ENCODE data around the gene RPL22.

RPL22 gene

GRCh38 chr1:6183520-6183989 lies 15.8 kb downstream of the RPL22 start:
- Histone ChIP-seq H3K4me1 (ENCODE audit: control insufficient read depth, low read length) (no peaks in the 10 kb centered on the region; the same call in 1 of the 2 replicates), H3F3A (ENCODE audit: control insufficient read depth, insufficient read depth) (peaks cover 47% of the 10 kb centered on the region), H3K27ac (ENCODE audit: low read depth, low read length) (no peak overlapping the region), H3K36me3 (ENCODE audit: control insufficient read depth, low read length) (peaks cover 40% of the 10 kb centered on the region), H4K20me1 (ENCODE audit: control insufficient read depth, insufficient read depth, low read depth, low read length) (peaks cover 24% of the 10 kb centered on the region), H3K79me2 (ENCODE audit: control insufficient read depth, low read length) (peaks cover 11% of the 10 kb centered on the region), H3K4me3 (ENCODE audit: low read length) (no peak overlapping the region), H3K27me3 (ENCODE audit: control insufficient read depth, low read length) (peaks cover 20% of the 10 kb centered on the region), H3K9me2 (replicated peaks; ENCODE audit: control insufficient read depth, low read length) (no peaks in the 10 kb centered on the region), H3K4me2 (ENCODE audit: low read length) (no peak overlapping the region), H3K9me3 (ENCODE audit: control insufficient read depth, insufficient read depth, low read length) (no peaks in the 10 kb centered on the region)
- TF ChIP-seq, protein P1, sequence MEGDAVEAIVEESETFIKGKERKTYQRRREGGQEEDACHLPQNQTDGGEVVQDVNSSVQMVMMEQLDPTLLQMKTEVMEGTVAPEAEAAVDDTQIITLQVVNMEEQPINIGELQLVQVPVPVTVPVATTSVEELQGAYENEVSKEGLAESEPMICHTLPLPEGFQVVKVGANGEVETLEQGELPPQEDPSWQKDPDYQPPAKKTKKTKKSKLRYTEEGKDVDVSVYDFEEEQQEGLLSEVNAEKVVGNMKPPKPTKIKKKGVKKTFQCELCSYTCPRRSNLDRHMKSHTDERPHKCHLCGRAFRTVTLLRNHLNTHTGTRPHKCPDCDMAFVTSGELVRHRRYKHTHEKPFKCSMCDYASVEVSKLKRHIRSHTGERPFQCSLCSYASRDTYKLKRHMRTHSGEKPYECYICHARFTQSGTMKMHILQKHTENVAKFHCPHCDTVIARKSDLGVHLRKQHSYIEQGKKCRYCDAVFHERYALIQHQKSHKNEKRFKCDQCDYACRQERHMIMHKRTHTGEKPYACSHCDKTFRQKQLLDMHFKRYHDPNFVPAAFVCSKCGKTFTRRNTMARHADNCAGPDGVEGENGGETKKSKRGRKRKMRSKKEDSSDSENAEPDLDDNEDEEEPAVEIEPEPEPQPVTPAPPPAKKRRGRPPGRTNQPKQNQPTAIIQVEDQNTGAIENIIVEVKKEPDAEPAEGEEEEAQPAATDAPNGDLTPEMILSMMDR (IDR thresholded peaks at IDR 0.05; ENCODE audit: low read depth, low read length, poor library complexity, severe bottlenecking), result no peak
- no peak for TF ChIP-seq EZH2phosphoT487 (IDR thresholded peaks at IDR 0.05; ENCODE audit: borderline replicate concordance, low read length)

DNA sequence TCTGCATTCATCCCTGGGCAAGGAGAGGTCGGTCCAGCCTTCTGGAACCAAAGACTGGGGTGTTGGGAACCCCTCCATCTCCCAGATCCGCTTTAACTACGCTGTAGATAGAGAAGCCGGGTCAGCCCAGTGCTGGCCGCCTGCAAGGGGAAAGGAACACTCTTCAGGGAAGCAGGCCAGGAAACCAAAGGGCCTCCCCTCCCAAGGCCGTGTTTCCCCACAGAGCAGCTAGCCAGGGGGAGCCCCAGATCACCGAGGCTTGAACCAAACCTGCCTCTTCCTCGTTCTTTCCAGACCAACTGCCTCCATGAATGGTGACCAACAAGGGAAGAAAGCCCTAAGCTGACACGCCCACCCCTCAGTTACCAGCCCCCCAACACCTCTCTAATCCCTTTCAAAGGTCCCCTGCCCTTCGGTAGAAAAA lies 18.0 kb downstream of the RPL22 start:
- Histone ChIP-seq H4K20me1 (ENCODE audit: control insufficient read depth, insufficient read depth, low read depth, low read length) (peaks cover 24% of the 10 kb centered on the region), H3K4me2 (ENCODE audit: low read length) (no peak overlapping the region)

DNA sequence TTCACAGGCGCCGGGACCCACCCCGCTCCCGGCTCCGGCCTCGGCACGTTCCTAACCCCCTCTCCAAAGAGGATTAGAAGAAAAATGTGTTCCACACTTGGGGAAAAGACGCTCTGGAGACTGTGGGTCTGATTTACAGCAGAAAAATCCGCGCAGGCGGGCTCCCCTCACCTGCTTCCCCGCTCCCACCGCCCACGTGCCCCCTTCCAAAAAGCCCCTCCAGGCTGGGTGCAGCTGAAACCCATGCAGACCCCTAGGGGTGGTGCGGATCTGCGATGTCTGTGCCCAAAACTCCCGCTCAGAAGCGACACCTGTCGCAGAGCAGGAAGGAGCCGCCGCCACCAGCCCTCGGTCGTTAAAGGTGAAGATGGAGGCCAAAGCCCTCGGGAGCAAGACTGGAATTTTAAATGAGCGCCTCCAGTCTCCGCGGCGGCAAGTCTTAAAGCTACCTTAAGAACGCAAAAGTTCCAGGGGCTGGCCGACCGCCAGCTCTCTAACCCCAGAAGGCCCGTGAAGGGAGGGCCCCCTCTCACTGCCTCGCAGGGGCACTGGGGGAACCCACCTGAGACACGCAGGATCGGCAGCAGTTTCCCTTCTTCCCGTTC lies 18.6 kb downstream of the RPL22 start:
- H3K36me3 ChIP-seq (ENCODE audit: control insufficient read depth, low read length), result peaks cover 18% of the 10 kb centered on the region
- no peak overlapping the region for H3K4me2 ChIP-seq (ENCODE audit: low read length)
- H3K27ac ChIP-seq (ENCODE audit: low read depth, low read length), result no peak overlapping the region
- no peak overlapping the region for H3K4me3 ChIP-seq (ENCODE audit: low read length)
- no peaks in the 10 kb centered on the region for H3K79me2 ChIP-seq (ENCODE audit: control insufficient read depth, low read length)
- peaks cover 31% of the 10 kb centered on the region for H3F3A ChIP-seq (ENCODE audit: control insufficient read depth, insufficient read depth)
- no peaks in the 10 kb centered on the region; the same call in 1 of the 2 replicates for H3K4me1 ChIP-seq (ENCODE audit: control insufficient read depth, low read length)
- no peaks in the 10 kb centered on the region for H3K9me3 ChIP-seq (ENCODE audit: control insufficient read depth, insufficient read depth, low read length)
- peaks cover 20% of the 10 kb centered on the region for H3K27me3 ChIP-seq (ENCODE audit: control insufficient read depth, low read length)
- H4K20me1 ChIP-seq (ENCODE audit: control insufficient read depth, insufficient read depth, low read depth, low read length), result peaks cover 24% of the 10 kb centered on the region
- no peaks in the 10 kb centered on the region for H3K9me2 ChIP-seq (replicated peaks; ENCODE audit: control insufficient read depth, low read length)
- peak; percentile 88; the same call in 1 of the 2 replicates for TF ChIP-seq EZH2phosphoT487 (IDR thresholded peaks at IDR 0.05; ENCODE audit: borderline replicate concordance, low read length)
- TF ChIP-seq, protein P1 (IDR thresholded peaks at IDR 0.05; ENCODE audit: low read depth, low read length, poor library complexity, severe bottlenecking), result no peak

More for the DNA sequence above, 18.0 kb downstream of the RPL22 start:
- H3K9me2 ChIP-seq (replicated peaks; ENCODE audit: control insufficient read depth, low read length), result no peaks in the 10 kb centered on the region
- peaks cover 34% of the 10 kb centered on the region for H3F3A ChIP-seq (ENCODE audit: control insufficient read depth, insufficient read depth)
- no peaks in the 10 kb centered on the region for H3K79me2 ChIP-seq (ENCODE audit: control insufficient read depth, low read length)
- no peak overlapping the region for H3K27ac ChIP-seq (ENCODE audit: low read depth, low read length)
- H3K27me3 ChIP-seq (ENCODE audit: control insufficient read depth, low read length), result peaks cover 20% of the 10 kb centered on the region
- H3K36me3 ChIP-seq (ENCODE audit: control insufficient read depth, low read length), result peaks cover 21% of the 10 kb centered on the region
- H3K4me1 ChIP-seq (ENCODE audit: control insufficient read depth, low read length), result no peaks in the 10 kb centered on the region; the same call in 1 of the 2 replicates
- TF ChIP-seq, protein P1 (IDR thresholded peaks at IDR 0.05; ENCODE audit: low read depth, low read length, poor library complexity, severe bottlenecking), result no peak
- no peak for TF ChIP-seq EZH2phosphoT487 (IDR thresholded peaks at IDR 0.05; ENCODE audit: borderline replicate concordance, low read length)
- no peak overlapping the region for H3K4me3 ChIP-seq (ENCODE audit: low read length)
- no peaks in the 10 kb centered on the region for H3K9me3 ChIP-seq (ENCODE audit: control insufficient read depth, insufficient read depth, low read length)

All from DOHH2 (cell line).